Prostate gland (tissue), 2 donors: ENCODE results near the gene GGA3.

Experiments
- CTCF ChIP-seq, 4 experiments: fragments of 200-600 bp in 2 of 4; fragments of 450-650 bp in 2 of 4; sonication (generic) in 2 of 4; IDR thresholded peaks; 1 replicate in 3 of 4; 2 replicates in 1 of 4; pipeline ENCODE4 v1.5.1; 2016 to 2019; ENCODE audit warnings: antibody characterized with exemption in 4 of 4, mild to moderate bottlenecking in 2 of 4, moderate library complexity in 2 of 4
- POLR2AphosphoS5 ChIP-seq: sonication (generic); formaldehyde crosslinking; IDR thresholded peaks from one replicate; pipeline ENCODE4 v1.6.1; 2017; ENCODE audit warnings: antibody characterized with exemption

GRCh38 chr17:75267153-75267410 is 5.7 kb upstream of the GGA3 start:
- TF ChIP-seq CTCF (IDR thresholded peaks at IDR 0.05) (no peak), POLR2AphosphoS5 (no peak)
